Measurements from ENCODE around the gene BTAF1.

- TF ChIP-seq EZH2phosphoT487 (IDR thresholded peaks at IDR 0.05; ENCODE audit: borderline replicate concordance, low read length) (no peak), CTCF (IDR thresholded peaks at IDR 0.05; ENCODE audit: low read depth, low read length, poor library complexity, severe bottlenecking) (no peak)
These were observed 30.1 kb downstream of the BTAF1 start for GRCh38 chr10:91953600-91954160.

All from DOHH2 (cell line).